Epithelial cell of esophagus (primary cell): Measurements from ENCODE around the gene MRPS25.

ENCODE experiments used
- DNase-seq: peaks from one replicate; pipeline ENCODE4 v3.0.0; 2010; ENCODE audit warnings: low read depth
- H3K4me3 ChIP-seq: 2 replicates; pipeline ENCODE4 v1.5.1; 2011; ENCODE audit warnings: mild to moderate bottlenecking, low read length, control low read depth
- CTCF ChIP-seq: IDR thresholded peaks from 2 replicates; pipeline ENCODE4 v1.5.1; 2011; ENCODE audit warnings: low read depth, mild to moderate bottlenecking, low read length, control low read depth, inconsistent platforms; ENCODE audit not compliant: insufficient read depth; ENCODE audit errors: missing control alignments

MRPS25 gene

GRCh38 chr3:15055019-15055557 is 10.0 kb downstream of the MRPS25 start:
- no peak overlapping the region for H3K4me3 ChIP-seq
- no peak for DNase-seq

DNA sequence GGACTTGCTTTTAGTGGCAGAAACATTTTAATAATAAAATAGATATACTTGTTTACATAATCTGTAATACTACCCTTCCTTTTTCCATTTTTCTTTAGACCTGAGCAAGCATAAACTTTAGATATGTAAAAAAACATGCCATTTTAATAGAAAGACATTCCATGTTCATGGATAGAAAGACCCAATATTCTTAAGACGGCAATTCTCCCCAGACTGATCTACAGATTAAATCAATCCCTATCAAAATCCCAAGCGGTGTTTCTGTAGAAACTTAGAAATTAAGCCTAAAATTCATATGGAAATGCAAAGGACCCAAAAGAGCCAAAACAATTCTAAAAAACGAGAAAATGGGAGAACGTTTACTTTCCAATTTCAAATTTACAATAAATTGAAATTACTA is 11.6 kb downstream of the MRPS25 start:
- no peak overlapping the region for H3K4me3 ChIP-seq
- no peak for DNase-seq
- no peak for TF ChIP-seq CTCF

More at GRCh38 chr3:15055019-15055557, 10.0 kb downstream of the MRPS25 start:
- TF ChIP-seq CTCF = no peak

DNA sequence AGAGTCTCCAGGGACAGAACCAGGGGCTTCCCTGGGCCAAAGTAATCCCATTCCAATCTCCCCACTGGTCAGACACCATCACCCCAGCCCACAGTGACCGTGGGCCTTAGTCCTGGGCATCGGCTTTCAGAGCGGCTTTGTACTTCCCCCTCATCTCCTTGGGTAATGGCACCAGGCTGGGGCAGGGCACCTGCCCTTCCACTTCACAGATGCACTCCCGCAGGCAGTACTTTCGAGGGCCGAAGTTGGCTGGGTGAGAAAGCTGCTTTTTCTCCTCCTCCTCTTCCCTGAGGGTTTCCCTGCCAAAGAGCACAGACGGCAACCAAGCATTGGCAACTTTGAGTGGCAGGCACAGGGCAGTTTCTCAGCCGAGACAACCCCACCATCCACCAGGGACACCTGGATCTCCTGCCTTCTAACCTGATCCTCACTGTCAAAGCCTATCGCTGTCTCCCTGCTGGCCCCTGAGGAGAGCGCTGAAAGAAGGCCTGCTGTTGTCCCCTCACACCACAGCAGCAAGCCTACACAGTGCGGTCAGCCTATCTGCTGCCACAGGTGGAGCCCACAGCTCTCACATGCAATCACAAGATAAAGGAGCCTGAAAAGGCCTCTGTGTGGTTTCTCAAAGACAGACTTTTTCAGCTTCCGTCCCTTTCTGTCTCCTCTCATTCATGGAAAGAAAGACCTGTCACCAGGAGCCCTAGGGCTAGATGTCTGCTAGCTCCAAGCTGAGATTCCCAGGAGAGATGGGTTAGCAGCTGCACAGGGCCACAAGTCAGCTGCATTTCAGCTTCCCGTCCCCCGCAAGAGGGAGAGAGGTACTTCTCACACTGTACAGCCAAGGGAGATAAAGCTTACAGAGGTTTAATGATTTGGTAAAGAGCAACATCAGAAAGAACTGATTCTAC is 12.5 kb downstream of the MRPS25 start:
- no peak overlapping the region for H3K4me3 ChIP-seq
- no peak for TF ChIP-seq CTCF

GRCh38 chr3:15051531-15051930 is 13.6 kb downstream of the MRPS25 start:
- TF ChIP-seq CTCF = peak; percentile 73
- peak; percentile 62 for DNase-seq
- no peak overlapping the region for H3K4me3 ChIP-seq

More for the DNA sequence above, 12.5 kb downstream of the MRPS25 start:
- DNase-seq = no peak

DNA sequence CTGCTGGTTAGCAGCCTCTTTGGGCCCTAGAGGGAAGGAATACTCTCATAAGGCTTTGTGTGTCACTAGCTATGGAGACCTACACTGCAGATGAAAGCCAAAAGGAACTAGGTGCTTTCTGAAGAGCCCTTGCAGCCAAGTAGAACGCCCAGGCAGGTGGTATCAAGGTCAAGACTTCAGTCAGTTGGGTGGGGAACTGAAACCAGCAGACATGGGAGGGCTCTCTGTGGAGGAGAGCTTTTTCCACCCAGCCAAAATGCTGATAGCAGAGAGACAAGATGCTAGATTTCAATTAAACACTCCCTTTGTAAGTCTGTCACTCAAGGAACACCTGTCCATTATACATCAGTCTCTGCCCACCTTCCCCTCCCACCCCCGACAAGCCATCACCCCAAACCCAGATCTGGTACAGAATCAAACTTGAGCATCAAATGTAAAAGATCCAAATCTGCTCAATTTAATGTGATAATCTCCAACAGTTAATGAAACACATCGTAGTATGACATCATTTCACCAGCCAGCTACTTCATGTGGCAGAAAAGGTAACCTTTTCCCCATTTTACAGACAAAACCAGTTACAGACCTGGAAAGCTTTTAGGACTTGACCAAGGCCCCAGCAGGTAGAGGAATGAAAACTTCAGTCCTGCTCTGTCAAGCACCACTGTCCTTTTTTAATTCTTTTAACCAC is 14.6 kb downstream of the MRPS25 start:
- no peak overlapping the region for H3K4me3 ChIP-seq
- DNase-seq = no peak
- no peak for TF ChIP-seq CTCF

- DNase-seq = no peak
- no peak overlapping the region for H3K4me3 ChIP-seq
- TF ChIP-seq CTCF = no peak
Measured at GRCh38 chr3:15049584-15049983, 15.5 kb downstream of the MRPS25 start.

GRCh38 chr3:15045667-15046066 is 19.4 kb downstream of the MRPS25 start:
- H3K4me3 ChIP-seq = no peak overlapping the region
- DNase-seq = no peak
- no peak for TF ChIP-seq CTCF
